ENCODE measurements around the gene FOXO3B.
"Not testable (repeated sequence)": the region's sequence is repeated elsewhere in the genome, so short reads cannot be mapped to it uniquely, and the experiment has no call there.

Gene FOXO3B

DNA sequence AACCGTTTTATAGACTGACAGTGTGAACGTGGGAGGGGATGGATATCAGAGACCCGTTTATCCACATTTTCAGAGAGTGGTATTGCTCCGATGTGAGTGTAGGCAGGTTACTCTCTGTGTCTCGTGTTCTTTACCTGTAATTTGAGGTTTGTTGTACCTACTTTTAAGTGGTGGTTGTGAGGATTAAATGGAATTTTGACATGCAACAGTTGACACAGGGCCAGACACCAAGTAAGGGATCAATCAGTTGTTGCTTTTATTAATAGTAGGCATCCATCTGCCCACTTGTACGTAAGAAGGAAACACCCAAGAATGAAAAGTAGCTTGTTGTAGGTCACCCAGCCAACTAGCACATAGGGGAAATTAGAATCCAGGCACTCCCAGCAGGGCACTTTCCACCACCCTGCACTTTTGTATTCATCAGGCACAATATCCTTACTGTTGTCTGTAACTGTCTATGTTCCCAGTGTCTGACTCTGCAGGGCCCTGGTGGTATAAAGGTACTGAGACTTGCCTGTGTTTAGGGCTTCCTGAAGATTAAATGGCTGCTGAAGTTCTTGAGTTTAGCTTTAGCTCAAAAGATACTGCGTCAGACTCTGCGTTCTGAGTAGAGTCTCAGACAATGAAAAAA lies 16.5 kb upstream of the FOXO3B start:
- H3K4me1 ChIP-seq (ENCODE audit: insufficient read depth, poor library complexity, severe bottlenecking); H3K27ac ChIP-seq (ENCODE audit: poor library complexity, severe bottlenecking); H3K9me3 ChIP-seq (ENCODE audit: severe bottlenecking); DNase-seq (ENCODE audit: low spot score); H3K27me3 ChIP-seq (ENCODE audit: insufficient read depth, poor library complexity, severe bottlenecking); ATAC-seq (ENCODE audit: low read depth); H3K36me3 ChIP-seq (ENCODE audit: low read depth); H3K4me3 ChIP-seq (ENCODE audit: severe bottlenecking): not testable (repeated sequence)

GRCh38 chr17:18695143-18695542 lies 13.0 kb upstream of the FOXO3B start:
- H3K27me3 ChIP-seq (ENCODE audit: insufficient read depth, poor library complexity, severe bottlenecking); H3K27ac ChIP-seq (ENCODE audit: poor library complexity, severe bottlenecking); H3K4me1 ChIP-seq (ENCODE audit: insufficient read depth, poor library complexity, severe bottlenecking); H3K9me3 ChIP-seq (ENCODE audit: severe bottlenecking); ATAC-seq (ENCODE audit: low read depth); H3K36me3 ChIP-seq (ENCODE audit: low read depth); DNase-seq (ENCODE audit: low spot score); H3K4me3 ChIP-seq (ENCODE audit: severe bottlenecking): not testable (repeated sequence)

DNA sequence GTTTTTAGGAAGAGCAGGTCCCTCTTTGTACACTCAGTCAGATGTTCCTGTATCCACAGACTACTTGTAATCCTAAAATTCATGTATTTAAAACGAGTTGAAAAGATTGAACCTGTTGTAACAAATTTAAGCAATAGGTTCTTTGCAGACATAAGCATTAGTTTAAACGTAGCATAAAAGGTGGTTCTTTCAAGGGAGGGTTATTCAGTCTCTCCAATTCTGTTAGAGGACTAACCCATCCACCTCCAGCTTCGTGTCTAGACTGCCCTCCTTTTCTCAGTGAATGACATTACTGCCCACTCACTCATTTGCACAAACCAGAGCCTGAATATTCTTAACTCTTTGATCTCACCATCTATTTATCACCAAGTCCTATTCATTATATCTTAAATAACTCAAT lies 554 bp upstream of the FOXO3B start:
- not testable (repeated sequence) for H3K27ac ChIP-seq (ENCODE audit: poor library complexity, severe bottlenecking); H3K36me3 ChIP-seq (ENCODE audit: low read depth); H3K4me1 ChIP-seq (ENCODE audit: insufficient read depth, poor library complexity, severe bottlenecking); H3K9me3 ChIP-seq (ENCODE audit: severe bottlenecking); DNase-seq (ENCODE audit: low spot score); ATAC-seq (ENCODE audit: low read depth); H3K4me3 ChIP-seq (ENCODE audit: severe bottlenecking); H3K27me3 ChIP-seq (ENCODE audit: insufficient read depth, poor library complexity, severe bottlenecking)

DNA sequence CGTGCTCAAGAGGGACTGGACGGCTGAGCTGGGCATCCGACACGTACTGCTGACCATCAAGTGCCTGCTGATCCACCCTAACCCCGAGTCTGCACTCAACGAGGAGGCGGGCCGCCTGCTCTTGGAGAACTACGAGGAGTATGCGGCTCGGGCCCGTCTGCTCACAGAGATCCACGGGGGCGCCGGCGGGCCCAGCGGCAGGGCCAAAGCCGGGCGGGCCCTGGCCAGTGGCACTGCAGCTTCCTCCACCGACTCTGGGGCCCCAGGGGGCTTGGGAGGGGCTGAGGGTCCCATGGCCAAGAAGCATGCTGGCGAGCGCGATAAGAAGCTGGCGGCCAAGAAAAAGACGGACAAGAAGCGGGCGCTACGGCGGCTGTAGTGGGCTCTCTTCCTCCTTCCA lies 4.7 kb downstream of the FOXO3B start:
- not testable (repeated sequence) for H3K9me3 ChIP-seq (ENCODE audit: severe bottlenecking); H3K27ac ChIP-seq (ENCODE audit: poor library complexity, severe bottlenecking); H3K4me3 ChIP-seq (ENCODE audit: severe bottlenecking); ATAC-seq (ENCODE audit: low read depth); H3K4me1 ChIP-seq (ENCODE audit: insufficient read depth, poor library complexity, severe bottlenecking); DNase-seq (ENCODE audit: low spot score); H3K27me3 ChIP-seq (ENCODE audit: insufficient read depth, poor library complexity, severe bottlenecking); H3K36me3 ChIP-seq (ENCODE audit: low read depth)

DNA sequence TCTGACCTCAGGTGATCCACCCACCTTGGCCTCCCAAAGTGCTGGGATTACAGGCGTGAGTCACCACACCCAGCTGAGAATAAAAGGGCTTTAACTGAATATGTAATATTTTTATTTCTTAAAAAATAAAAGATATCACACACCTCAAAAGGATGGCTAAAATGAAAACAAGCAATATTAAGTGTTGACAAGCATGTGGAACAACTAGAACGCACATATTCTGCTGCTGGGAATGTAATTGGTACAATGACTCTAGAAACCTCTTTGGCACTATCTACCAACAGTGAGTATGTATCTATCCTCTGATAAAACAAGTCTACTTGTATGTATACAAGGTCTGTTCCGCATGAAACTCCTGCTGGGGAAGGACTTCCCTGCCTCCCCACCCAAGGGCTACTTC lies 5.2 kb downstream of the FOXO3B start:
- ATAC-seq (ENCODE audit: low read depth) = not testable (repeated sequence)

GRCh38 chr17:18672395-18673227 lies 9.5 kb downstream of the FOXO3B start:
- H3K27me3 ChIP-seq (ENCODE audit: insufficient read depth, poor library complexity, severe bottlenecking); H3K4me1 ChIP-seq (ENCODE audit: insufficient read depth, poor library complexity, severe bottlenecking); DNase-seq (ENCODE audit: low spot score); H3K36me3 ChIP-seq (ENCODE audit: low read depth); H3K9me3 ChIP-seq (ENCODE audit: severe bottlenecking); ATAC-seq (ENCODE audit: low read depth); H3K4me3 ChIP-seq (ENCODE audit: severe bottlenecking); H3K27ac ChIP-seq (ENCODE audit: poor library complexity, severe bottlenecking): not testable (repeated sequence)

More for the DNA sequence above, 5.2 kb downstream of the FOXO3B start:
- H3K27ac ChIP-seq (ENCODE audit: poor library complexity, severe bottlenecking); H3K27me3 ChIP-seq (ENCODE audit: insufficient read depth, poor library complexity, severe bottlenecking); H3K9me3 ChIP-seq (ENCODE audit: severe bottlenecking); H3K4me3 ChIP-seq (ENCODE audit: severe bottlenecking); DNase-seq (ENCODE audit: low spot score); H3K4me1 ChIP-seq (ENCODE audit: insufficient read depth, poor library complexity, severe bottlenecking); H3K36me3 ChIP-seq (ENCODE audit: low read depth): not testable (repeated sequence)

DNA sequence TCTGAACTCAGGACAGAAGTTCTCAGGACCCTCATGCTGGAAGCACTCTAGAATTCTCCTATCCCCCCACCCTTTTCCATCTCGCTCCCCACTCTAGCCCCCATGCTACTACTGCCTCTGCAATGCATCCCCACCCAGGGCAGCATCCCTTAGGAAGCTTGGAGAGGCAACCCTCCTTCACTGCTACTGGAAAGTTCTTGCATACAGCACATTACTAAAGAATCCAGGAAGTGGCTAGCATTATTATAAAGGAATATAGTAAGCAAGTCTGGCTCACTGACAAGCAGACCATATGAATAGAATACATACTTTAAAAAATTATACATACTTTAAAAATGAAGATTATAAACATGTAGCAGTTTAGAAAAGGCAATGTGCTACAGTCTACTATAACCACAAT lies 13.5 kb downstream of the FOXO3B start:
- H3K9me3 ChIP-seq (ENCODE audit: severe bottlenecking); H3K4me1 ChIP-seq (ENCODE audit: insufficient read depth, poor library complexity, severe bottlenecking); H3K4me3 ChIP-seq (ENCODE audit: severe bottlenecking); DNase-seq (ENCODE audit: low spot score); H3K27ac ChIP-seq (ENCODE audit: poor library complexity, severe bottlenecking); H3K27me3 ChIP-seq (ENCODE audit: insufficient read depth, poor library complexity, severe bottlenecking); H3K36me3 ChIP-seq (ENCODE audit: low read depth): not testable (repeated sequence)
- peak; percentile 75 for ATAC-seq (ENCODE audit: low read depth)

DNA sequence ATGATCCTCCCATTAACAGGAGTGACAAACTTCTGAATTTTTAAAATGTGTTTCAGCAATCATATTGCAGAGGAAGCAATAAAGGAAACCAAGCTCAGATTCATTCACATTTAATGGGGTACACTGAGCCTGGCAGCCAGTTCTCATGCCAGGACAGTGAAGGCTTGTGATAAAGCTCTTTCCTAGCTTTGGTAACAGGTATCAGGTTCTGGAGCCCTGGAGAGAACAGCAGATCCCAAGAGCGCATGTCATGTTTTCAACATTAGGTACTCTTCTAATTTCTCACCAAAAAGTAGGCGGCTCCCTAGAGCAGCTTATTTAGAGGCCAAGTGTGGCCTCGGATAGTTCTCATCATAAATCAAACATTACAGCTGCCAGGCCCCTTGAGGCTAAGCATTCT lies 14.6 kb downstream of the FOXO3B start:
- not testable (repeated sequence) for DNase-seq (ENCODE audit: low spot score); H3K27me3 ChIP-seq (ENCODE audit: insufficient read depth, poor library complexity, severe bottlenecking); H3K36me3 ChIP-seq (ENCODE audit: low read depth); H3K9me3 ChIP-seq (ENCODE audit: severe bottlenecking); H3K4me3 ChIP-seq (ENCODE audit: severe bottlenecking); H3K4me1 ChIP-seq (ENCODE audit: insufficient read depth, poor library complexity, severe bottlenecking); H3K27ac ChIP-seq (ENCODE audit: poor library complexity, severe bottlenecking); ATAC-seq (ENCODE audit: low read depth)

GRCh38 chr17:18666326-18666725 lies 15.8 kb downstream of the FOXO3B start:
- H3K4me1 ChIP-seq (ENCODE audit: insufficient read depth, poor library complexity, severe bottlenecking); DNase-seq (ENCODE audit: low spot score); H3K27me3 ChIP-seq (ENCODE audit: insufficient read depth, poor library complexity, severe bottlenecking); H3K4me3 ChIP-seq (ENCODE audit: severe bottlenecking); H3K36me3 ChIP-seq (ENCODE audit: low read depth); ATAC-seq (ENCODE audit: low read depth); H3K27ac ChIP-seq (ENCODE audit: poor library complexity, severe bottlenecking); H3K9me3 ChIP-seq (ENCODE audit: severe bottlenecking): not testable (repeated sequence)

DNA sequence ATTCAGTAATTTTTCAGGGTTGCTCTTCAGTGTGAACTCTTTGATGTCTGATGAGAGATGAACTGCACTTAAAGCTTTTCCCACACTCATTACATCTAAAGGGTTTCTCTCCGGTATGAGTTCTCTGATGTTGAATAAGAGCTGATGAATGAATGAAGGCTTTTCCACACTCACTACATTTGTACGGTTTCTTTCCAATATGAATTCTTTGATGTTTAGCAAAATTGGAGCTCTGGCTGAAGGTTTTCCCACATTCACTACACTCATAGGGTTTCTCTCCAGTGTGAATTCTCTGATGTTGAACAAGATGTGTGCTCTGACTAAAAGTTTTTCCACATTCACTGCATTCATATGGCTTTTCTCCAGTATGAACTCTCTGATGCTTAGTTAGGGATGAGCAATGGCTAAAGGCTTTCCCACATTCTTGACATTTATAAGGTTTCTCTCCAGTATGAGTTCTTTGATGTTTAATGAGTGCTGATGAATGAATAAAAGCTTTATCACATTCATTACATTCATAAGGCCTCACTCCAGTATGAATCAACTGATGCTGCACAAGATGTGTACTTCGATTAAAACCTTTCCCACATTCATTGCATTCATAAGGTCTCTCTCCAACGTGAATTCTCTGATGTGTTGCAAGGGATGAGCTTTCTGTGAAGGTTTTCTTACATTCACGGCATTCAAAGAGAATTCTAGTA lies 20.0 kb downstream of the FOXO3B start:
- not testable (repeated sequence) for ATAC-seq (ENCODE audit: low read depth); H3K4me1 ChIP-seq (ENCODE audit: insufficient read depth, poor library complexity, severe bottlenecking); H3K9me3 ChIP-seq (ENCODE audit: severe bottlenecking); H3K27me3 ChIP-seq (ENCODE audit: insufficient read depth, poor library complexity, severe bottlenecking); H3K4me3 ChIP-seq (ENCODE audit: severe bottlenecking); DNase-seq (ENCODE audit: low spot score); H3K36me3 ChIP-seq (ENCODE audit: low read depth); H3K27ac ChIP-seq (ENCODE audit: poor library complexity, severe bottlenecking)

DNA sequence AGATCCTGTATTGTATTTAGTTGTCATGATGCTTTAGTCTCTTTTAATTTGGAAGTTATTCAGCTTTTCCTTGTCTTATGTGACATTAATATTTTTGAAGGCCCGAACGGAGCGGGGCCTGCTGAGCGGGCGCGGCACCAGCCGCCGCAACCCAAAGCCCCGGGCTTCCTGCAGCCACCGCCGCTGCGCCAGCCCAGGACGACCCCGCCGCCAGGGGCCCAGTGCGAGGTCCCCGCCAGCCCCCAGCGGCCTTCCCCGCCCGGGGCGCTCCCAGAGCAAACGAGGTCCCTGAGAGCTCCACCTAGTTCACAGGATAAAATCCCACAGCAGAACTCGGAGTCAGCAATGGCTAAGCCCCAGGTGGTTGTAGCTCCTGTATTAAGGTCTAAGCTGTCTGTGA lies 32.0 kb downstream of the FOXO3B start:
- not testable (repeated sequence) for H3K4me1 ChIP-seq (ENCODE audit: insufficient read depth, poor library complexity, severe bottlenecking); H3K36me3 ChIP-seq (ENCODE audit: low read depth); H3K4me3 ChIP-seq (ENCODE audit: severe bottlenecking); H3K27ac ChIP-seq (ENCODE audit: poor library complexity, severe bottlenecking); DNase-seq (ENCODE audit: low spot score); H3K27me3 ChIP-seq (ENCODE audit: insufficient read depth, poor library complexity, severe bottlenecking); H3K9me3 ChIP-seq (ENCODE audit: severe bottlenecking)
- 0 out of 3 replicates have a peak, but pooled peaks have one; percentile 21 for ATAC-seq (ENCODE audit: low read depth)
